Mucosa of rectum (tissue), 2 donors: ENCODE measurements around the gene SUCLG2.

Experiments
- H3K27ac ChIP-seq, 2 donors: one replicate each; pipeline ENCODE4 v1.7.0; 2013; ENCODE audit warnings: inconsistent platforms in 2 of 2, low read depth in 2 of 2, low read length in 2 of 2
- H3K27me3 ChIP-seq, 2 donors: one replicate each; pipeline ENCODE4 v1.7.0; 2013; ENCODE audit warnings: low read length in 2 of 2; ENCODE audit not compliant: control insufficient read depth in 2 of 2, insufficient read depth in 2 of 2
- H3K36me3 ChIP-seq, 2 donors: one replicate each; pipeline ENCODE4 v1.7.0; 2013; ENCODE audit warnings: low read length in 2 of 2; ENCODE audit not compliant: control insufficient read depth in 2 of 2, insufficient read depth in 2 of 2
- H3K4me1 ChIP-seq, 2 donors: one replicate each; pipeline ENCODE4 v1.7.0; 2013; ENCODE audit warnings: low read length in 2 of 2, mild to moderate bottlenecking in 1 of 2; ENCODE audit not compliant: control insufficient read depth in 2 of 2, insufficient read depth in 2 of 2
- H3K4me3 ChIP-seq, 2 donors: one replicate each; pipeline ENCODE4 v1.7.0; 2013; ENCODE audit warnings: low read length in 2 of 2
- H3K9ac ChIP-seq, 2 donors: one replicate each; pipeline ENCODE4 v1.7.0; 2013; ENCODE audit warnings: low read length in 2 of 2, low read depth in 1 of 2, mild to moderate bottlenecking in 1 of 2
- H3K9me3 ChIP-seq, 2 donors: one replicate each; pipeline ENCODE4 v1.7.0; 2013; ENCODE audit warnings: low read length in 2 of 2; ENCODE audit not compliant: control insufficient read depth in 2 of 2
- donor health status: healthy.
- donor health status: Normal muscosa, but diverticular disease.

The SUCLG2 gene

DNA sequence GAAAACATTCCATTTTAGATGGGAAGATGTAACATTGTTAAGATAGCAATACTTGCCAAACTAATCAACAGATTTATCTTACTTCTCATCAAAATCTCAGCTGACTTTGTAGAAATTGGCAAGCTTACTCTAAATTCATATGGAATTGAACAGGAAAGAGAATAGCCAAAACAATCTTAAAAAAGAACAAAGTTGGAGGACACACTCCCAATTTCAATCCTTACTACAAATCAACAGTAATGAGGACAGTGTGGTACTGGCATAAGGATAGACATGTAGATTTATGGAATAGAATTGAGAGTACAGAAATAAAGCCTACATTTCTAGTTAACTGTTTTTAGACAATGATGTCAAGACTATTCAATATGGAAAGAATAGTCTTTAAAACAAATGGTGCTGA is 308.3 kb downstream of the SUCLG2 start:
- Histone ChIP-seq H3K4me1 (no peaks in the 10 kb centered on the region), H3K27me3 (no peaks in the 10 kb centered on the region), H3K27ac (no peak overlapping the region), H3K36me3 (no peaks in the 10 kb centered on the region), H3K9ac (no peak overlapping the region), H3K4me3 (no peak overlapping the region), H3K9me3 (no peaks in the 10 kb centered on the region)

- H3K4me3 ChIP-seq, result no peak overlapping the region
- no peaks in the 10 kb centered on the region for H3K27me3 ChIP-seq
- H3K9me3 ChIP-seq, result peaks cover 0 to 2% of the 10 kb centered on the region in 2 donors
- H3K27ac ChIP-seq, result no peak overlapping the region
- H3K36me3 ChIP-seq, result no peaks in the 10 kb centered on the region
- no peaks in the 10 kb centered on the region for H3K4me1 ChIP-seq
- H3K9ac ChIP-seq, result no peak overlapping the region
These were observed 318.6 kb downstream of the SUCLG2 start for GRCh38 chr3:67335813-67336212.

DNA sequence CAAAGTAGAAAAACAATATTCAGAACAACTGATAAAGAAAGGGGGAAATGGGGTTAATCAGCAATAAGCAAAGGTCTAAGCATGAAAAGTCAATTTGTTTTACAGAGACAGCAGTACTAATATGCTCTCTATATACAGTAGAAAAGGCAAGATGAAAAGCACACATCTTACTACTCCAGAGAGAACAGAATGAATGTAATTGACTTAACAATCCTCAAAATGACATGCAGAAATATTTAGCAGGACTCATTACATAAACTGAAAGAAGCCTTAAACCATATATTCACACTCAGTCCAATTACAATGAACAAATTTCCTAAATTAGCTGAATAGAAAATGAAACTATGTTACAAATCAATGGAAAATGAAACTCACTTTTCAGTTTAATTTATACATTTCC is 319.8 kb downstream of the SUCLG2 start:
- Histone ChIP-seq H3K36me3 (no peaks in the 10 kb centered on the region), H3K27me3 (no peaks in the 10 kb centered on the region), H3K4me1 (no peaks in the 10 kb centered on the region), H3K27ac (no peak overlapping the region), H3K4me3 (no peak overlapping the region), H3K9ac (no peak overlapping the region), H3K9me3 (no peaks in the 10 kb centered on the region)

GRCh38 chr3:67329358-67329757 is 325.1 kb downstream of the SUCLG2 start:
- H3K9ac ChIP-seq, result no peak overlapping the region
- no peak overlapping the region for H3K27ac ChIP-seq
- no peaks in the 10 kb centered on the region for H3K36me3 ChIP-seq
- no peak overlapping the region for H3K4me3 ChIP-seq
- no peaks in the 10 kb centered on the region for H3K9me3 ChIP-seq
- no peaks in the 10 kb centered on the region for H3K27me3 ChIP-seq
- no peaks in the 10 kb centered on the region for H3K4me1 ChIP-seq

DNA sequence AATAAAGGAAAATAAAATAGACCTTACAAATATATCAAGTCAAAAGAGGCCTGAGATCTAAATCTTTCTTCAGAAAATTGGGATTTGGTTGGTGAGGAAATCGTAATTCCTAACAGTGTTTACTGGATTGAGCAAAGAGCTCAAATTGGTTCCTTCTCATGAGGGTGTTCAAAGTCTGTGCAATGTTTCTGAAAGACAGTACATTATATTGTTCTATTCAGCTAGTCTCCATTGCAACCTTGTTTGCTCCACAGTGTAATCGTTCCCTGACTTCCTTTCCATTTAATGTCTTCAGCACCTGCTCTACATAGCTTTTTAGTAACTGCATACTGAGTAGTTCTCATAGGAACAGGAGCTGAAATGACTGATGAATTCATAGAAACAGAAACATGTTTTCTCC is 326.8 kb downstream of the SUCLG2 start:
- Histone ChIP-seq H3K36me3 (no peaks in the 10 kb centered on the region), H3K27me3 (no peaks in the 10 kb centered on the region), H3K9me3 (no peaks in the 10 kb centered on the region), H3K4me3 (no peak overlapping the region), H3K9ac (no peak overlapping the region), H3K27ac (no peak overlapping the region), H3K4me1 (no peaks in the 10 kb centered on the region)

- no peaks in the 10 kb centered on the region for H3K9me3 ChIP-seq
- no peaks in the 10 kb centered on the region for H3K36me3 ChIP-seq
- H3K27me3 ChIP-seq, result no peaks in the 10 kb centered on the region
- H3K9ac ChIP-seq, result no peak overlapping the region
- H3K4me3 ChIP-seq, result no peak overlapping the region
- H3K4me1 ChIP-seq, result no peaks in the 10 kb centered on the region
- no peak overlapping the region for H3K27ac ChIP-seq
These were observed 329.2 kb downstream of the SUCLG2 start for GRCh38 chr3:67325231-67325630.
